Activated CD8-positive, alpha-beta T cell treated with anti-CD3 and anti-CD28 coated beads, Interleukin-2, amount 10 ng/mL, durations not matched to agents 7 days and 5 days (primary cell): ENCODE measurements around the gene KHDC1L. TPM values are rescaled to one million over a fixed set of nuclear protein-coding genes. Genes with fewer than 3 reads are reported as not detected.
"Not testable (repeated sequence)": the region's sequence is repeated elsewhere in the genome, so short reads cannot be mapped to it uniquely, and the experiment has no call there.

Experiments used
- ATAC-seq: fragments of 150-1000 bp; cut with Tn5 transposase; one replicate; pipeline ENCODE4 v1.10.0; 2021; ENCODE audit warnings: moderate library complexity
- CTCF ChIA-PET: fragments of 350-600 bp; sonication (Branson Sonifier 250); formaldehyde crosslinking; loops from one replicate; lab custom pipeline; 2021; ENCODE audit warnings: antibody characterized with exemption; lab: Charles Lee
- POLR2A ChIA-PET: fragments of 350-600 bp; sonication (Branson Sonifier 250); formaldehyde crosslinking; loops from one replicate; lab custom pipeline; 2021; ENCODE audit warnings: antibody characterized with exemption; lab: Charles Lee
- DNase-seq: peaks from one replicate; pipeline ENCODE4 v3.0.0-alpha.2; 2020
- H3K27ac Mint-ChIP-seq: one replicate; pipeline ENCODE4 v1.8.0; 2021; ENCODE audit warnings: mild to moderate bottlenecking, mixed read lengths
- H3K27me3 Mint-ChIP-seq: one replicate; pipeline ENCODE4 v1.8.0; 2021; ENCODE audit warnings: low read depth, mixed read lengths
- H3K36me3 Mint-ChIP-seq: one replicate; pipeline ENCODE4 v1.8.0; 2021; ENCODE audit warnings: low read depth, mixed read lengths
- H3K4me1 Mint-ChIP-seq: one replicate; pipeline ENCODE4 v1.8.0; 2021; ENCODE audit warnings: low read depth, mixed read lengths
- H3K4me3 Mint-ChIP-seq: one replicate; pipeline ENCODE4 v1.8.0; 2021; ENCODE audit warnings: mild to moderate bottlenecking, mixed read lengths
- H3K9me3 Mint-ChIP-seq: one replicate; pipeline ENCODE4 v1.8.0; 2022; ENCODE audit warnings: mixed read lengths; ENCODE audit not compliant: insufficient read depth
- total RNA-seq, 2 experiments: library from RNA; stranded (reverse); gene quantifications; one replicate each; pipeline ENCODE4 v1.2.3, GENCODE V29; 2021

The KHDC1L gene
- total RNA-seq, 2 experiments from 2014 or later, result not detected

- no peak overlapping the region for H3K27ac Mint-ChIP-seq
- POLR2A ChIA-PET, result no interaction called here
- H3K36me3 Mint-ChIP-seq, result no peaks in the 10 kb centered on the region
- no peak for ATAC-seq
- H3K4me3 Mint-ChIP-seq, result no peak overlapping the region
- no peaks in the 10 kb centered on the region for H3K4me1 Mint-ChIP-seq
- H3K27me3 Mint-ChIP-seq, result peaks cover 18% of the 10 kb centered on the region
- CTCF ChIA-PET, result no interaction called here
- DNase-seq, result no peak
- no peaks in the 10 kb centered on the region for H3K9me3 Mint-ChIP-seq
Observed at GRCh38 chr6:73242001-73242400, 16.7 kb upstream of the KHDC1L start.

- Mint-ChIP-seq H3K4me1 (no peaks in the 10 kb centered on the region), H3K27ac (no peak overlapping the region), H3K36me3 (no peaks in the 10 kb centered on the region), H3K27me3 (peaks cover 17% of the 10 kb centered on the region), H3K4me3 (no peak overlapping the region), H3K9me3 (no peaks in the 10 kb centered on the region)
- ChIA-PET CTCF (no interaction called here), POLR2A (no interaction called here)
- no peak for ATAC-seq
- no peak for DNase-seq
Observed at GRCh38 chr6:73240730-73241129, 15.4 kb upstream of the KHDC1L start.

GRCh38 chr6:73236144-73236750 is 11.0 kb upstream of the KHDC1L start:
- no peaks in the 10 kb centered on the region for H3K4me1 Mint-ChIP-seq
- no peaks in the 10 kb centered on the region for H3K36me3 Mint-ChIP-seq
- DNase-seq, result no peak
- ChIA-PET CTCF (no interaction called here), POLR2A (no interaction called here)
- H3K27ac Mint-ChIP-seq, result no peak overlapping the region
- H3K27me3 Mint-ChIP-seq, result peaks cover 8% of the 10 kb centered on the region
- ATAC-seq, result no peak
- H3K4me3 Mint-ChIP-seq, result no peak overlapping the region
- H3K9me3 Mint-ChIP-seq, result no peaks in the 10 kb centered on the region

GRCh38 chr6:73234733-73235132 is 9.4 kb upstream of the KHDC1L start:
- DNase-seq, result no peak
- H3K27ac Mint-ChIP-seq, result no peak overlapping the region
- peaks cover 8% of the 10 kb centered on the region for H3K27me3 Mint-ChIP-seq
- no peak overlapping the region for H3K4me3 Mint-ChIP-seq
- ChIA-PET CTCF (no interaction called here), POLR2A (no interaction called here)
- H3K36me3 Mint-ChIP-seq, result no peaks in the 10 kb centered on the region
- no peaks in the 10 kb centered on the region for H3K4me1 Mint-ChIP-seq
- no peak for ATAC-seq
- no peaks in the 10 kb centered on the region for H3K9me3 Mint-ChIP-seq

- H3K36me3 Mint-ChIP-seq, H3K27ac Mint-ChIP-seq, H3K4me3 Mint-ChIP-seq, CTCF ChIA-PET, H3K4me1 Mint-ChIP-seq, H3K9me3 Mint-ChIP-seq, ATAC-seq, DNase-seq, POLR2A ChIA-PET, H3K27me3 Mint-ChIP-seq: not testable (repeated sequence)
Observed at GRCh38 chr6:73233971-73234370, 8.7 kb upstream of the KHDC1L start.

- no peak overlapping the region for H3K27ac Mint-ChIP-seq
- H3K4me1 Mint-ChIP-seq, result no peaks in the 10 kb centered on the region
- no peak overlapping the region for H3K4me3 Mint-ChIP-seq
- no peaks in the 10 kb centered on the region for H3K9me3 Mint-ChIP-seq
- ATAC-seq (no peak), DNase-seq (no peak)
- H3K27me3 Mint-ChIP-seq, result peaks cover 8% of the 10 kb centered on the region
- ChIA-PET CTCF (interaction anchor here (1.0 kb wide), 1 partner anchor 821 kb away, joined by 3 read pairs; no protein-coding TSS in a partner anchor), POLR2A (interaction anchor here (0.7 kb wide), 1 partner anchor 31 kb away, joined by 3 read pairs; no protein-coding TSS in a partner anchor)
- no peaks in the 10 kb centered on the region for H3K36me3 Mint-ChIP-seq
Observed at GRCh38 chr6:73233048-73233447, 7.8 kb upstream of the KHDC1L start.

- Mint-ChIP-seq H3K27me3 (peaks cover 8% of the 10 kb centered on the region), H3K36me3 (no peaks in the 10 kb centered on the region), H3K4me3 (no peak overlapping the region), H3K9me3 (no peaks in the 10 kb centered on the region), H3K4me1 (no peaks in the 10 kb centered on the region), H3K27ac (no peak overlapping the region)
- CTCF ChIA-PET, result no interaction called here
- DNase-seq (no peak), ATAC-seq (no peak)
- POLR2A ChIA-PET, result no interaction called here
Observed at GRCh38 chr6:73231986-73232391, 6.7 kb upstream of the KHDC1L start.

- H3K36me3 Mint-ChIP-seq, result no peaks in the 10 kb centered on the region
- ChIA-PET CTCF (interaction anchor here (0.8 kb wide), 1 partner anchor 816 kb away, joined by 3 read pairs; no protein-coding TSS in a partner anchor), POLR2A (interaction anchor here (0.6 kb wide), 2 partner anchors 21 to 254 kb away, joined by 3 to 4 read pairs; no protein-coding TSS in a partner anchor)
- peaks cover 3% of the 10 kb centered on the region for H3K27me3 Mint-ChIP-seq
- no peak overlapping the region for H3K27ac Mint-ChIP-seq
- no peaks in the 10 kb centered on the region for H3K9me3 Mint-ChIP-seq
- no peaks in the 10 kb centered on the region for H3K4me1 Mint-ChIP-seq
- no peak for ATAC-seq
- H3K4me3 Mint-ChIP-seq, result no peak overlapping the region
- no peak for DNase-seq
Observed at GRCh38 chr6:73227606-73228255, 2.4 kb upstream of the KHDC1L start.

- Mint-ChIP-seq H3K4me1 (no peaks in the 10 kb centered on the region), H3K9me3 (no peaks in the 10 kb centered on the region), H3K4me3 (no peak overlapping the region), H3K36me3 (no peaks in the 10 kb centered on the region), H3K27me3 (no peaks in the 10 kb centered on the region), H3K27ac (no peak overlapping the region)
- POLR2A ChIA-PET, result no interaction called here
- CTCF ChIA-PET, result no interaction called here
- no peak for DNase-seq
- ATAC-seq, result no peak
Observed at GRCh38 chr6:73216859-73217258, 8.4 kb downstream of the KHDC1L start.

GRCh38 chr6:73209117-73209516 is 16.2 kb downstream of the KHDC1L start:
- CTCF ChIA-PET, result no interaction called here
- Mint-ChIP-seq H3K27ac (no peak overlapping the region), H3K4me1 (no peaks in the 10 kb centered on the region), H3K9me3 (no peaks in the 10 kb centered on the region), H3K27me3 (no peaks in the 10 kb centered on the region), H3K4me3 (no peak overlapping the region), H3K36me3 (no peaks in the 10 kb centered on the region)
- no peak for DNase-seq
- ATAC-seq, result no peak
- POLR2A ChIA-PET, result no interaction called here

GRCh38 chr6:73207221-73207837 is 18.0 kb downstream of the KHDC1L start:
- Mint-ChIP-seq H3K9me3 (no peaks in the 10 kb centered on the region), H3K4me1 (no peaks in the 10 kb centered on the region), H3K27ac (no peak overlapping the region), H3K4me3 (no peak overlapping the region), H3K27me3 (no peaks in the 10 kb centered on the region), H3K36me3 (no peaks in the 10 kb centered on the region)
- POLR2A ChIA-PET, result no interaction called here
- CTCF ChIA-PET, result no interaction called here
- no peak for DNase-seq
- ATAC-seq, result no peak

GRCh38 chr6:73204252-73204651 is 21.0 kb downstream of the KHDC1L start:
- POLR2A ChIA-PET, result no interaction called here

More at GRCh38 chr6:73204252-73204651, 21.0 kb downstream of the KHDC1L start:
- Mint-ChIP-seq H3K9me3 (no peaks in the 10 kb centered on the region), H3K4me1 (no peaks in the 10 kb centered on the region), H3K36me3 (no peaks in the 10 kb centered on the region), H3K27ac (no peak overlapping the region), H3K4me3 (no peak overlapping the region), H3K27me3 (no peaks in the 10 kb centered on the region)
- DNase-seq (no peak), ATAC-seq (no peak)
- CTCF ChIA-PET, result no interaction called here
